HepG2 (cell line): ENCODE data around the gene REPIN1. TPM values are rescaled to one million over a fixed set of nuclear protein-coding genes. Genes with fewer than 3 reads are reported as not detected.

Experiments
- BRCA1 ChIP-seq: sonication (generic); formaldehyde crosslinking; IDR thresholded peaks from 2 replicates; pipeline ENCODE4 v1.4.0; 2020; ENCODE audit warnings: missing genetic modification reagents
- CBX5 ChIP-seq: sonication (generic); formaldehyde crosslinking; IDR thresholded peaks from 2 replicates; pipeline ENCODE4 v1.4.0; 2020; ENCODE audit warnings: missing genetic modification reagents, borderline replicate concordance
- FOSL1 ChIP-seq: sonication (generic); formaldehyde crosslinking; IDR thresholded peaks from 2 replicates; pipeline ENCODE4 v1.9.0; 2021; ENCODE audit warnings: missing genetic modification reagents, borderline replicate concordance
- FOXK1 ChIP-seq: sonication (generic); formaldehyde crosslinking; IDR thresholded peaks from 2 replicates; pipeline ENCODE4 v1.4.0; 2020; ENCODE audit warnings: low read depth, missing genetic modification reagents, borderline replicate concordance
- FOXO1 ChIP-seq: sonication (generic); formaldehyde crosslinking; IDR thresholded peaks from 2 replicates; pipeline ENCODE4 v1.4.0; 2020; ENCODE audit warnings: missing genetic modification reagents
- HINFP ChIP-seq: sonication (generic); formaldehyde crosslinking; IDR thresholded peaks from 2 replicates; pipeline ENCODE4 v1.4.0; 2020; ENCODE audit warnings: low read depth, mild to moderate bottlenecking, missing genetic modification reagents
- IRF2 ChIP-seq: IDR thresholded peaks from 2 replicates; pipeline ENCODE4 v1.6.1; 2018; ENCODE audit warnings: missing genetic modification reagents, missing compliant biosample characterization
- JUNB ChIP-seq: sonication (generic); formaldehyde crosslinking; IDR thresholded peaks from 2 replicates; pipeline ENCODE4 v1.8.0; 2022; ENCODE audit warnings: missing genetic modification reagents, mild to moderate bottlenecking, borderline replicate concordance
- RAD51 ChIP-seq: fragments of 450-650 bp; IDR thresholded peaks from 2 replicates; pipeline ENCODE4 v1.6.1; 2016; ENCODE audit warnings: borderline replicate concordance
- REPIN1 ChIP-seq: sonication (generic); formaldehyde crosslinking; IDR thresholded peaks from 2 replicates; pipeline ENCODE4 v1.8.0; 2022; ENCODE audit warnings: missing genetic modification reagents, low read depth, mild to moderate bottlenecking, borderline replicate concordance
- SMARCE1 ChIP-seq: fragments of 450-650 bp; IDR thresholded peaks from 2 replicates; pipeline ENCODE4 v1.6.1; 2017; ENCODE audit warnings: borderline replicate concordance
- SNRNP70 ChIP-seq: fragments of 200-400 bp; formaldehyde crosslinking; IDR thresholded peaks from 2 replicates; pipeline ENCODE4 v1.6.1; 2017; ENCODE audit warnings: mild to moderate bottlenecking, low read depth, low read length, moderate library complexity
- TRIM24 ChIP-seq: sonication (generic); formaldehyde crosslinking; IDR thresholded peaks from 2 replicates; pipeline ENCODE4 v1.8.0; 2022; ENCODE audit warnings: mild to moderate bottlenecking, missing genetic modification reagents
- ZBTB10 ChIP-seq: sonication (generic); formaldehyde crosslinking; IDR thresholded peaks from 2 replicates; pipeline ENCODE4 v1.4.0; 2020; ENCODE audit warnings: missing genetic modification reagents, borderline replicate concordance
- ZBTB7B ChIP-seq: sonication (generic); formaldehyde crosslinking; IDR thresholded peaks from 2 replicates; pipeline ENCODE4 v1.4.0; 2020; ENCODE audit warnings: missing genetic modification reagents
- ZNF414 ChIP-seq: sonication (generic); formaldehyde crosslinking; IDR thresholded peaks from 2 replicates; pipeline ENCODE4 v1.5.0; 2020; ENCODE audit warnings: missing genetic modification reagents
- ZNF496 ChIP-seq: sonication (generic); formaldehyde crosslinking; IDR thresholded peaks from 2 replicates; pipeline ENCODE4 v1.8.1; 2023; ENCODE audit warnings: mild to moderate bottlenecking, moderate library complexity, missing genetic modification reagents; ENCODE audit not compliant: insufficient replicate concordance
- ZNF546 ChIP-seq: sonication (generic); formaldehyde crosslinking; conservative IDR thresholded peaks from 2 replicates; pipeline ENCODE4 v1.8.1; 2023; ENCODE audit warnings: mild to moderate bottlenecking, missing genetic modification reagents
- ZNF569 ChIP-seq: sonication (generic); formaldehyde crosslinking; IDR thresholded peaks from 2 replicates; pipeline ENCODE4 v1.5.0; 2020; ENCODE audit warnings: mild to moderate bottlenecking, missing genetic modification reagents, moderate library complexity, borderline replicate concordance
- ZNF652 ChIP-seq: IDR thresholded peaks from 2 replicates; pipeline ENCODE4 v1.6.1; 2016; ENCODE audit warnings: low read depth, borderline replicate concordance
- ZNF781 ChIP-seq: sonication (generic); formaldehyde crosslinking; IDR thresholded peaks from 2 replicates; pipeline ENCODE4 v1.5.1; 2020; ENCODE audit warnings: borderline replicate concordance, mild to moderate bottlenecking, missing genetic modification reagents; ENCODE audit errors: not compliant biosample characterization
- ZNF784 ChIP-seq: sonication (generic); formaldehyde crosslinking; IDR thresholded peaks from 2 replicates; pipeline ENCODE4 v1.5.1; 2020; ENCODE audit warnings: missing genetic modification reagents, mild to moderate bottlenecking, borderline replicate concordance
- ZNF883 ChIP-seq: sonication (generic); formaldehyde crosslinking; IDR thresholded peaks from 2 replicates; pipeline ENCODE4 v1.5.1; 2020; ENCODE audit warnings: mild to moderate bottlenecking, missing genetic modification reagents; ENCODE audit errors: not compliant biosample characterization
- ZNF891 ChIP-seq: sonication (generic); formaldehyde crosslinking; IDR thresholded peaks from 2 replicates; pipeline ENCODE4 v1.5.0; 2020; ENCODE audit warnings: mild to moderate bottlenecking, missing genetic modification reagents
- ZSCAN20 ChIP-seq: sonication (generic); formaldehyde crosslinking; IDR thresholded peaks from 2 replicates; pipeline ENCODE4 v1.4.0; 2020; ENCODE audit warnings: missing genetic modification reagents, mild to moderate bottlenecking, borderline replicate concordance
- polyA plus RNA-seq, 8 experiments: library from polyadenylated mRNA; depleted of rRNA in 3 of 8; stranded (reverse) in 7 of 8; unstranded in 1 of 8; fragments of >200 nt; fragmentation: Illumina TruSeq in 4 of 8; extraction: Trizol in 4 of 8; gene quantifications; 2 replicates each; pipeline versions ENCODE4 v1.2.1 to v1.2.3, GENCODE V29; 2011 to 2016; ENCODE audit warnings: low read depth in 4 of 8, missing spikeins in 1 of 8, mixed read lengths in 1 of 8; ENCODE audit not compliant: insufficient read depth in 1 of 8
- total RNA-seq, 5 experiments: library from RNA; depleted of rRNA; stranded (reverse); fragments of >200 nt; fragmentation: Illumina TruSeq; extraction: Trizol; gene quantifications; 2 replicates each; pipeline ENCODE4 v1.2.3, GENCODE V29; 2016; ENCODE audit warnings: low read depth in 1 of 5

The REPIN1 gene
- total and polyA plus RNA-seq, 2 of the 13 experiments (the other 11 are each of a cell fraction or from before 2014, with no cell fraction given): 69.9 to 108 TPM

- TF ChIP-seq ZNF414 (peak; percentile 61; the same call in 1 of the 2 replicates), ZNF781 (CRISPR knock-in tag) (peak; percentile 79), FOXK1 (CRISPR knock-in tag) (peak; percentile 41; the same call in 1 of the 2 replicates), FOXO1 (CRISPR knock-in tag) (no peak), ZNF496 (CRISPR knock-in tag) (no peak), REPIN1 (CRISPR knock-in tag) (no peak), CBX5 (CRISPR knock-in tag) (no peak; the same call in 1 of the 2 replicates), HINFP (CRISPR knock-in tag) (peak; percentile 84; the same call in 1 of the 2 replicates), BRCA1 (CRISPR knock-in tag) (no peak), ZNF546 (CRISPR knock-in tag) (no peak), ZSCAN20 (no peak), RAD51 (no peak), TRIM24 (CRISPR knock-in tag) (no peak), ZNF784 (CRISPR knock-in tag) (no peak), FOSL1 (no peak), ZNF883 (CRISPR knock-in tag) (no peak), ZBTB10 (CRISPR knock-in tag) (no peak), ZNF652 (CRISPR knock-in tag) (no peak), IRF2 (peak; percentile 27; the same call in 1 of the 2 replicates), ZNF891 (no peak; the same call in 1 of the 2 replicates), ZNF569 (CRISPR knock-in tag) (no peak), SMARCE1 (no peak), ZBTB7B (CRISPR knock-in tag) (no peak), SNRNP70 (no peak), JUNB (CRISPR knock-in tag) (no peak)
These were observed 9.7 kb downstream of the REPIN1 start (continued) for GRCh38 chr7:150378115-150378852.
